ENCODE data around the gene ITGAD.

DNA sequence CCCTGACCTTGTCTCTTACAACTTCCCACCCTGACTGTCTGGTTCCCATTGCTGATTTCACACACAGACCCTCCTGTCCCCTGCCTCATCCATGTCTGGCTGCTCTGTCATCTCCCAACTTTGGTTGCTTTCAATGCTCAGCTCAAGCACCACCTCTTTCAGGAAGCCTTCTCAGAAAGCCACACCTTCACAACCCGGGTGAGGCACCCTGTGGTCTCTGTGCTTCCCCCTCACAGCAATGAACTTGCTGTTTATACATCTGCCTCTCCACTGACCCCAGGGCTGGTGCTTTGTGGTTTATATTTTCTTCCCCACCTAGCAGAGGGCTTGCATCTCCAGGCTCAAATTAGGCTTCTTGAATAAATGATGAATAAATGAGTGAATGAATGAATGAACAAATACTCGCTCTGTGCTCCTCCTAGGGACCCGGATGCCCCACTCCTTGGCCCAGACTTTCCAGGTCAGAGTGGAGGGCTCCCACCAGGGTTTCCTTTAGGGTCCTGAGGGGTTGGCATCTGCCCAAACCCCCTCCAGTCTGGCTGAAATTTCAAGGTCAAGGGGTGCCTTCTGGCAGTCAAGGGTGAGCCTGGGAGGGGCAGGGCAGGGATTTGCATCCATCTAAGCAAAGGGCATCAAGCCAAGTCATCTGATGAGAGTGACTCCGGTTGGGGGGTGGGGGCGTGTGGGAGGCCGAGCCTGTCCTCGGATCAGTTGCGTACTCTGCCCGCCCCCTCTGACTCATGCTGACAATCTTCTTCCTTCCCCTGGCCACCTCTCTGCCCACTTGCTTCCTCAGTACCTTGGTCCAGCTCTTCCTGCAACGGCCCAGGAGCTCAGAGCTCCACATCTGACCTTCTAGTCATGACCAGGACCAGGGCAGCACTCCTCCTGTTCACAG lies 38.5 kb upstream of the ITGAD start, which contains the start of gene ITGAX:
- TF ChIP-seq, protein P1, sequence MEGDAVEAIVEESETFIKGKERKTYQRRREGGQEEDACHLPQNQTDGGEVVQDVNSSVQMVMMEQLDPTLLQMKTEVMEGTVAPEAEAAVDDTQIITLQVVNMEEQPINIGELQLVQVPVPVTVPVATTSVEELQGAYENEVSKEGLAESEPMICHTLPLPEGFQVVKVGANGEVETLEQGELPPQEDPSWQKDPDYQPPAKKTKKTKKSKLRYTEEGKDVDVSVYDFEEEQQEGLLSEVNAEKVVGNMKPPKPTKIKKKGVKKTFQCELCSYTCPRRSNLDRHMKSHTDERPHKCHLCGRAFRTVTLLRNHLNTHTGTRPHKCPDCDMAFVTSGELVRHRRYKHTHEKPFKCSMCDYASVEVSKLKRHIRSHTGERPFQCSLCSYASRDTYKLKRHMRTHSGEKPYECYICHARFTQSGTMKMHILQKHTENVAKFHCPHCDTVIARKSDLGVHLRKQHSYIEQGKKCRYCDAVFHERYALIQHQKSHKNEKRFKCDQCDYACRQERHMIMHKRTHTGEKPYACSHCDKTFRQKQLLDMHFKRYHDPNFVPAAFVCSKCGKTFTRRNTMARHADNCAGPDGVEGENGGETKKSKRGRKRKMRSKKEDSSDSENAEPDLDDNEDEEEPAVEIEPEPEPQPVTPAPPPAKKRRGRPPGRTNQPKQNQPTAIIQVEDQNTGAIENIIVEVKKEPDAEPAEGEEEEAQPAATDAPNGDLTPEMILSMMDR (IDR thresholded peaks at IDR 0.05; ENCODE audit: low read depth, low read length, poor library complexity, severe bottlenecking), result no peak
- TF ChIP-seq EZH2phosphoT487 (IDR thresholded peaks at IDR 0.05; ENCODE audit: borderline replicate concordance, low read length), result no peak
